Measurements from ENCODE around the gene ACSL1.
A peak's percentile ranks its signal among the peaks of the same experiment; 100 is the strongest.

The ACSL1 gene

GRCh38 chr4:184810720-184811119 lies 15.0 kb downstream of the ACSL1 start:
- DNase-seq, result no peak

GRCh38 chr4:184808713-184809050 lies 17.1 kb downstream of the ACSL1 start:
- DNase-seq, result no peak

- DNase-seq, result peak in 1 of 2 experiments; percentile 31
Measured at GRCh38 chr4:184807797-184808712, 17.7 kb downstream of the ACSL1 start.

GRCh38 chr4:184807256-184807655 lies 18.5 kb downstream of the ACSL1 start:
- DNase-seq, result no peak

GRCh38 chr4:184806711-184807110 lies 19.1 kb downstream of the ACSL1 start:
- DNase-seq, result no peak

GRCh38 chr4:184806229-184806550 lies 19.6 kb downstream of the ACSL1 start:
- DNase-seq, result no peak

- DNase-seq, result peak in 1 of 2 experiments; percentile 26
Measured at GRCh38 chr4:184805462-184806228, 20.1 kb downstream of the ACSL1 start.

GRCh38 chr4:184804621-184805020 lies 21.1 kb downstream of the ACSL1 start:
- DNase-seq, result no peak

GRCh38 chr4:184803874-184804273 lies 21.9 kb downstream of the ACSL1 start:
- DNase-seq, result no peak

- no peak for DNase-seq
Measured at GRCh38 chr4:184803133-184803532, 22.6 kb downstream of the ACSL1 start.

GRCh38 chr4:184802697-184803015 lies 23.1 kb downstream of the ACSL1 start:
- DNase-seq, result no peak

- DNase-seq, result no peak
Measured at GRCh38 chr4:184801781-184802696, 23.7 kb downstream of the ACSL1 start.

- no peak for DNase-seq
Measured at GRCh38 chr4:184798504-184798903, 27.3 kb downstream of the ACSL1 start.

GRCh38 chr4:184796906-184797305 lies 28.9 kb downstream of the ACSL1 start:
- no peak for DNase-seq

- DNase-seq, result peak in 1 of 2 experiments; percentile 30
Measured at GRCh38 chr4:184795214-184795844, 30.4 kb downstream of the ACSL1 start.

GRCh38 chr4:184794470-184794869 lies 31.3 kb downstream of the ACSL1 start:
- no peak for DNase-seq

- no peak for DNase-seq
Measured at GRCh38 chr4:184793735-184794355, 31.9 kb downstream of the ACSL1 start.

GRCh38 chr4:184792950-184793555 lies 32.7 kb downstream of the ACSL1 start:
- no peak for DNase-seq

GRCh38 chr4:184792334-184792733 lies 33.4 kb downstream of the ACSL1 start:
- no peak for DNase-seq

GRCh38 chr4:184790826-184791225 lies 34.9 kb downstream of the ACSL1 start:
- no peak for DNase-seq

- no peak for DNase-seq
Measured at GRCh38 chr4:184787766-184788503, 37.8 kb downstream of the ACSL1 start.
